Epithelial cell of esophagus (primary cell): Measurements from ENCODE around the gene CDK17.

Source experiments
- DNase-seq: peaks from one replicate; pipeline ENCODE4 v3.0.0; 2010; ENCODE audit warnings: low read depth
- H3K4me3 ChIP-seq: 2 replicates; pipeline ENCODE4 v1.5.1; 2011; ENCODE audit warnings: mild to moderate bottlenecking, low read length, control low read depth
- TF ChIP-seq, protein P1 (sequence below): IDR thresholded peaks from 2 replicates; pipeline ENCODE4 v1.5.1; 2011; ENCODE audit warnings: low read depth, mild to moderate bottlenecking, low read length, control low read depth, inconsistent platforms; ENCODE audit not compliant: insufficient read depth; ENCODE audit errors: missing control alignments

CDK17 gene

GRCh38 chr12:96375170-96375569 lies 25.1 kb downstream of the CDK17 start:
- TF ChIP-seq, protein P1, sequence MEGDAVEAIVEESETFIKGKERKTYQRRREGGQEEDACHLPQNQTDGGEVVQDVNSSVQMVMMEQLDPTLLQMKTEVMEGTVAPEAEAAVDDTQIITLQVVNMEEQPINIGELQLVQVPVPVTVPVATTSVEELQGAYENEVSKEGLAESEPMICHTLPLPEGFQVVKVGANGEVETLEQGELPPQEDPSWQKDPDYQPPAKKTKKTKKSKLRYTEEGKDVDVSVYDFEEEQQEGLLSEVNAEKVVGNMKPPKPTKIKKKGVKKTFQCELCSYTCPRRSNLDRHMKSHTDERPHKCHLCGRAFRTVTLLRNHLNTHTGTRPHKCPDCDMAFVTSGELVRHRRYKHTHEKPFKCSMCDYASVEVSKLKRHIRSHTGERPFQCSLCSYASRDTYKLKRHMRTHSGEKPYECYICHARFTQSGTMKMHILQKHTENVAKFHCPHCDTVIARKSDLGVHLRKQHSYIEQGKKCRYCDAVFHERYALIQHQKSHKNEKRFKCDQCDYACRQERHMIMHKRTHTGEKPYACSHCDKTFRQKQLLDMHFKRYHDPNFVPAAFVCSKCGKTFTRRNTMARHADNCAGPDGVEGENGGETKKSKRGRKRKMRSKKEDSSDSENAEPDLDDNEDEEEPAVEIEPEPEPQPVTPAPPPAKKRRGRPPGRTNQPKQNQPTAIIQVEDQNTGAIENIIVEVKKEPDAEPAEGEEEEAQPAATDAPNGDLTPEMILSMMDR, result no peak
- H3K4me3 ChIP-seq, result no peak overlapping the region
- DNase-seq, result no peak

GRCh38 chr12:96371790-96372699 lies 28.2 kb downstream of the CDK17 start:
- no peak for DNase-seq
- H3K4me3 ChIP-seq, result no peak overlapping the region
- TF ChIP-seq, protein P1, result no peak

DNA sequence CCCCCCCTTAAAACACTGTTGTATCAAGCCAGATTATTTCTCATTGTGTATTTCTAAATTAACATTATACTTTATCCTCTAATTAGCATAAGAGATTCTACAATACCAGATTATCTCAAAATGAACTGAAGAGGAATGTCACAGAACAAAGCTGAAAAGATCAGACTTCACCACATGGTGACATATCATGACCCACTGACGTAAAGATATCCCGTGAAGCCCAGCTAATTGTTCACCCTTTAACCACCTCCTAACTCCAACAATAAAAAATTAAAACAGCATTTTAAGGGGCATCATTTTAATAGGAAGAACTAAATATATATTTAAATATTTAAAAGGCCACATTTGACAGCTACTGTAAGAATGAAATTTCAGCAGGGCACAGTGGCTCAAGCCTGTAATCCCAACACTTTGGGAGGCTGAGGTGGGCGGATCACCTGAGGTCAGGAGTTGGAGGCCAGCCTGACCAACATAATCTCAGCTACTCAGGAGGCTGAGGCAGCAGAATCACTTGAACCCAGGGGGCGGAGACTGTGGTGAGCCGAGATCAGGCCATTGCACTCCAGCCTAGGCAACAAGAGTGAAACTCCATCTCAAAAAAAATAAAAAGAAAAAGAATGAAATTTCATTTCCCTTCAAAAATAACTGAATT lies 29.0 kb downstream of the CDK17 start:
- DNase-seq, result no peak
- no peak overlapping the region for H3K4me3 ChIP-seq
- TF ChIP-seq, protein P1, result no peak

DNA sequence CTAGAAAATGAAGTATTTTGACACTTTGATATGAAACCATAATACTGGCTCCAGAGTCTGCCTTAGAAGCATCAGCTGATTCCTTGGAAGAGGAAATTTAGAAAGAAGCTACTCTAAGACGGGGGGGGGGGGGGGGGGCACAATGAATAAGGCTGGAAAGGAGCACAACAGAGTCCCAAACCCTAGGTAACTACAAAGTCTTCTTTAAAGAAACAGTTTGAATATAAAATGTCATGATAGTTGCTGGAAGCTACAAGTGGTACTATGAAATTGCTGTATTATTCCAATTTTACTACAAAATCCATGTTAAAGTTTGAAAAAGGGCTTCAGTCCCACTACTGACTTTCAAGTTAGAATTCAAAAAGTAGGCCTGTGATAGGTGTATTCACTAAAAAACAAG lies 31.6 kb downstream of the CDK17 start:
- TF ChIP-seq, protein P1, result no peak
- H3K4me3 ChIP-seq, result no peak overlapping the region
- no peak for DNase-seq

DNA sequence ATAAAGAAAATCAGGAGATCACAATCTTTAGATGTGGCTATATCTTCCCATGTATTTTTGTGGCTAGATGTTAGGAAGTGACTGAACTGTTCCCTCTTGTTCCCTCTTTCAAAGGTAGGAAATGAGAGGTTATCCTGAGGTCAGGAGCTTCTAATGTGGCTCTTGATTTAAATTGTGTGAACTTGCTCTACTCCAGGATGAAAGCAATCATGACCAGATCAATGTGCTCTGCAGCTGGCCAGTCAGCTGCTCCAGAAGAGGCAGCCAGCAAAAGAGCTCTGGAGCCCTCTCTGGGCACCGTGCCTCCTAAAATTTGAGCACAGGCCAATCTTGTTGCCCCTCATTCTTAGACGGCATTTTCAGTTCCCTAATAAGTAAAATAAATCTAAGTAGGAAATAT lies 32.0 kb downstream of the CDK17 start:
- H3K4me3 ChIP-seq, result no peak overlapping the region
- no peak for DNase-seq
- TF ChIP-seq, protein P1, result no peak

DNA sequence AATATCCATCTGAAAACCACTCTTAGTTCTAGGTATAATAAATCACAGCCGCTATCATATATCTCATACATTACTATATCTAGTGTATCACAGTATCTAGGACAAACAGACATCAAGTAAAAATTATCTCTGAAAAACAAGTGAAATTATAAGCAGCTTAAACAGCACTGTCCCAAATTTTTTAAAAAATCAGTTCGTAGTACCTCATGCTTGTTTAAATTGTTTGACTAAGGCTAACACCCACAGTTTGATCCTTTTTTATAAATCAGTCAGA lies 33.9 kb downstream of the CDK17 start:
- TF ChIP-seq, protein P1, result no peak
- no peak for DNase-seq
- no peak overlapping the region for H3K4me3 ChIP-seq
